ENCODE results near the gene COMMD1.

DNA sequence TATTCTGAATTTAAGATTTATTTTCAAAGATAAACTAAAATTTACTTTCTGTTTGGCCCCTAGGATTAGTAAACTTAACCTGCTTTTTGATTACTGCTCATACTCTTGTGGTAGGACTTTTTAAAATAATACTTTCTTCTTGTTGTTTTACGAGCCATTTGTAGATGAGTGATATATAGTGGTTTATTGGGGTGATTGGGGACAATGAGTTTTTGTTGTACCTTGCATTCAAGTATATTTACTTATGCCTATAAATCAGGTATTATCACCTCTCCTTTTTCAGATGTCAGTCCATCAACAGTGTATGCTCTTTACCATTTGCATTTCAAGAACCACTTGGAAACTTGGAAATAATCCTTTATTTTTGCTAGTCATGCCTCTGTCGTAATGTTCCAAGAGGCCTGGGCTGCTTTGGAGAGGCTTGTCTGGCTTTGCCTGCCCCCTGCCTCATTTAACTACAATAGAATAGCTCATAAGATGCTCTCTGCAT lies 131.3 kb downstream of the COMMD1 start:
- no peak for TF ChIP-seq POLR2AphosphoS5 (IDR thresholded peaks at IDR 0.05; ENCODE audit: insufficient read depth in 1 of 2, low read depth in 1 of 2)
- TF ChIP-seq, protein P1, sequence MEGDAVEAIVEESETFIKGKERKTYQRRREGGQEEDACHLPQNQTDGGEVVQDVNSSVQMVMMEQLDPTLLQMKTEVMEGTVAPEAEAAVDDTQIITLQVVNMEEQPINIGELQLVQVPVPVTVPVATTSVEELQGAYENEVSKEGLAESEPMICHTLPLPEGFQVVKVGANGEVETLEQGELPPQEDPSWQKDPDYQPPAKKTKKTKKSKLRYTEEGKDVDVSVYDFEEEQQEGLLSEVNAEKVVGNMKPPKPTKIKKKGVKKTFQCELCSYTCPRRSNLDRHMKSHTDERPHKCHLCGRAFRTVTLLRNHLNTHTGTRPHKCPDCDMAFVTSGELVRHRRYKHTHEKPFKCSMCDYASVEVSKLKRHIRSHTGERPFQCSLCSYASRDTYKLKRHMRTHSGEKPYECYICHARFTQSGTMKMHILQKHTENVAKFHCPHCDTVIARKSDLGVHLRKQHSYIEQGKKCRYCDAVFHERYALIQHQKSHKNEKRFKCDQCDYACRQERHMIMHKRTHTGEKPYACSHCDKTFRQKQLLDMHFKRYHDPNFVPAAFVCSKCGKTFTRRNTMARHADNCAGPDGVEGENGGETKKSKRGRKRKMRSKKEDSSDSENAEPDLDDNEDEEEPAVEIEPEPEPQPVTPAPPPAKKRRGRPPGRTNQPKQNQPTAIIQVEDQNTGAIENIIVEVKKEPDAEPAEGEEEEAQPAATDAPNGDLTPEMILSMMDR (IDR thresholded peaks at IDR 0.05) = no peak

All from vagina (tissue), 2 donors.